ENCODE measurements around the gene RPL10L.

GRCh38 chr14:46661728-46662127 lies 10.1 kb upstream of the RPL10L start:
- TF ChIP-seq USF2 (IDR thresholded peaks at IDR 0.05; ENCODE audit: low read depth, low read length) (no peak), USF2 (CRISPR knock-in tag; IDR thresholded peaks at IDR 0.05; ENCODE audit: borderline replicate concordance) (no peak), ZNF274 (CRISPR knock-in tag; IDR thresholded peaks at IDR 0.05) (no peak), TAF1 (CRISPR knock-in tag; IDR thresholded peaks at IDR 0.05) (no peak), DDIT3 (CRISPR knock-in tag; IDR thresholded peaks at IDR 0.05) (no peak), SP2 (CRISPR knock-in tag; IDR thresholded peaks at IDR 0.05) (no peak), STAT5B (CRISPR knock-in tag; IDR thresholded peaks at IDR 0.05) (no peak), GTF2F1 (IDR thresholded peaks at IDR 0.05; ENCODE audit: low read length) (no peak), SAP130 (CRISPR knock-in tag; IDR thresholded peaks at IDR 0.05; ENCODE audit: low read depth) (no peak), POLR2A (IDR thresholded peaks at IDR 0.05; ENCODE audit: insufficient read depth in 1 of 2, low read depth in 2 of 2, low read length in 2 of 2) (no peak), ZNF557 (CRISPR knock-in tag; IDR thresholded peaks at IDR 0.05) (no peak), MAFK (conservative IDR thresholded peaks at IDR 0.05 in 1 of 2, IDR thresholded peaks at IDR 0.05 in 1 of 2; ENCODE audit: low read length in 2 of 2) (no peak), DZIP1 (CRISPR knock-in tag; IDR thresholded peaks at IDR 0.05) (no peak)
- TF ChIP-seq, protein P1, sequence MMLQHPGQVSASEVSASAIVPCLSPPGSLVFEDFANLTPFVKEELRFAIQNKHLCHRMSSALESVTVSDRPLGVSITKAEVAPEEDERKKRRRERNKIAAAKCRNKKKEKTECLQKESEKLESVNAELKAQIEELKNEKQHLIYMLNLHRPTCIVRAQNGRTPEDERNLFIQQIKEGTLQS (CRISPR knock-in tag; IDR thresholded peaks at IDR 0.05): no peak
- TF ChIP-seq, protein P2, sequence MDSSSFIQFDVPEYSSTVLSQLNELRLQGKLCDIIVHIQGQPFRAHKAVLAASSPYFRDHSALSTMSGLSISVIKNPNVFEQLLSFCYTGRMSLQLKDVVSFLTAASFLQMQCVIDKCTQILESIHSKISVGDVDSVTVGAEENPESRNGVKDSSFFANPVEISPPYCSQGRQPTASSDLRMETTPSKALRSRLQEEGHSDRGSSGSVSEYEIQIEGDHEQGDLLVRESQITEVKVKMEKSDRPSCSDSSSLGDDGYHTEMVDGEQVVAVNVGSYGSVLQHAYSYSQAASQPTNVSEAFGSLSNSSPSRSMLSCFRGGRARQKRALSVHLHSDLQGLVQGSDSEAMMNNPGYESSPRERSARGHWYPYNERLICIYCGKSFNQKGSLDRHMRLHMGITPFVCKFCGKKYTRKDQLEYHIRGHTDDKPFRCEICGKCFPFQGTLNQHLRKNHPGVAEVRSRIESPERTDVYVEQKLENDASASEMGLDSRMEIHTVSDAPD (CRISPR knock-in tag; IDR thresholded peaks at IDR 0.05): no peak

Data from HepG2 (cell line).